Type B pancreatic cell (in vitro differentiated cells): Measurements from ENCODE around the gene ANKRD63. TPM values are rescaled to one million over a fixed set of nuclear protein-coding genes. Genes with fewer than 3 reads are reported as not detected.

ENCODE experiments used
- DNase-seq: peaks from one replicate; pipeline ENCODE4 v3.0.0; 2021; ENCODE audit warnings: mixed read lengths; ENCODE audit not compliant: unreplicated experiment; ENCODE audit errors: extremely low spot score
- H3K27ac Mint-ChIP-seq: 2 replicates; pipeline ENCODE4 v1.8.0; 2021; ENCODE audit warnings: mild to moderate bottlenecking, mixed read lengths
- H3K27me3 Mint-ChIP-seq: 2 replicates; pipeline ENCODE4 v1.8.0; 2021; ENCODE audit warnings: mixed read lengths
- H3K36me3 Mint-ChIP-seq: 2 replicates; pipeline ENCODE4 v1.8.0; 2021; ENCODE audit warnings: mixed read lengths
- H3K4me1 Mint-ChIP-seq: one replicate; pipeline ENCODE4 v1.8.0; 2021; ENCODE audit warnings: mixed read lengths; ENCODE audit not compliant: unreplicated experiment
- H3K4me3 Mint-ChIP-seq: 2 replicates; pipeline ENCODE4 v1.8.0; 2021; ENCODE audit warnings: mild to moderate bottlenecking, mixed read lengths
- H3K9me3 Mint-ChIP-seq: 2 replicates; pipeline ENCODE4 v1.8.0; 2021; ENCODE audit warnings: mixed read lengths
- CTCF ChIP-seq: fragments of 200-600 bp; sonication (generic); conservative IDR thresholded peaks from 2 replicates; pipeline ENCODE4 v1.5.0; 2021; ENCODE audit warnings: antibody characterized with exemption, mild to moderate bottlenecking
- total RNA-seq: library from RNA; stranded (reverse); gene quantifications from 2 replicates; pipeline ENCODE4 v1.2.1, GENCODE V29; 2021; ENCODE audit warnings: low replicate concordance

ANKRD63 gene
- total RNA-seq, 1 donor from 2014 or later = 1.5 TPM

GRCh38 chr15:40245666-40246450 lies 37.0 kb downstream of the ANKRD63 start:
- Mint-ChIP-seq H3K4me1 (peaks cover 10% of the 10 kb centered on the region), H3K27ac (peak overlapping the region; percentile 72), H3K27me3 (peaks cover 14% of the 10 kb centered on the region), H3K4me3 (no peak overlapping the region), H3K36me3 (no peaks in the 10 kb centered on the region), H3K9me3 (no peaks in the 10 kb centered on the region)
- no peak for TF ChIP-seq CTCF
- no peak for DNase-seq

- no peak for TF ChIP-seq CTCF
- H3K27me3 Mint-ChIP-seq = peaks cover 9% of the 10 kb centered on the region
- no peaks in the 10 kb centered on the region for H3K36me3 Mint-ChIP-seq
- peak; percentile 24 for DNase-seq
- peaks cover 10% of the 10 kb centered on the region for H3K4me1 Mint-ChIP-seq
- peak overlapping the region; percentile 67 for H3K4me3 Mint-ChIP-seq
- H3K27ac Mint-ChIP-seq = peak overlapping the region; percentile 72
- H3K9me3 Mint-ChIP-seq = no peaks in the 10 kb centered on the region
Measured at GRCh38 chr15:40244961-40245523, 37.8 kb downstream of the ANKRD63 start.

- Mint-ChIP-seq H3K4me3 (no peak overlapping the region), H3K9me3 (no peaks in the 10 kb centered on the region), H3K27ac (no peak overlapping the region), H3K4me1 (peaks cover 16% of the 10 kb centered on the region), H3K36me3 (no peaks in the 10 kb centered on the region), H3K27me3 (peaks cover 7% of the 10 kb centered on the region)
- TF ChIP-seq CTCF = no peak
- no peak for DNase-seq
Measured at GRCh38 chr15:40243126-40243810, 39.6 kb downstream of the ANKRD63 start.

GRCh38 chr15:40242601-40243000 lies 40.3 kb downstream of the ANKRD63 start:
- Mint-ChIP-seq H3K9me3 (no peaks in the 10 kb centered on the region), H3K4me1 (peaks cover 16% of the 10 kb centered on the region), H3K36me3 (no peaks in the 10 kb centered on the region), H3K27me3 (peaks cover 13% of the 10 kb centered on the region), H3K27ac (no peak overlapping the region), H3K4me3 (no peak overlapping the region)
- no peak for DNase-seq
- no peak for TF ChIP-seq CTCF

GRCh38 chr15:40242213-40242599 lies 40.7 kb downstream of the ANKRD63 start:
- H3K9me3 Mint-ChIP-seq = no peaks in the 10 kb centered on the region
- H3K4me1 Mint-ChIP-seq = peaks cover 16% of the 10 kb centered on the region
- H3K36me3 Mint-ChIP-seq = no peaks in the 10 kb centered on the region
- no peak overlapping the region for H3K27ac Mint-ChIP-seq
- no peak overlapping the region for H3K4me3 Mint-ChIP-seq
- H3K27me3 Mint-ChIP-seq = peaks cover 13% of the 10 kb centered on the region
- DNase-seq = no peak
- no peak for TF ChIP-seq CTCF
